ENCODE data around the gene KRT4. TPM values are rescaled to one million over a fixed set of nuclear protein-coding genes. Genes with fewer than 3 reads are reported as not detected.

Gene KRT4
- total RNA-seq, 2 donors from 2014 or later: not detected

DNA sequence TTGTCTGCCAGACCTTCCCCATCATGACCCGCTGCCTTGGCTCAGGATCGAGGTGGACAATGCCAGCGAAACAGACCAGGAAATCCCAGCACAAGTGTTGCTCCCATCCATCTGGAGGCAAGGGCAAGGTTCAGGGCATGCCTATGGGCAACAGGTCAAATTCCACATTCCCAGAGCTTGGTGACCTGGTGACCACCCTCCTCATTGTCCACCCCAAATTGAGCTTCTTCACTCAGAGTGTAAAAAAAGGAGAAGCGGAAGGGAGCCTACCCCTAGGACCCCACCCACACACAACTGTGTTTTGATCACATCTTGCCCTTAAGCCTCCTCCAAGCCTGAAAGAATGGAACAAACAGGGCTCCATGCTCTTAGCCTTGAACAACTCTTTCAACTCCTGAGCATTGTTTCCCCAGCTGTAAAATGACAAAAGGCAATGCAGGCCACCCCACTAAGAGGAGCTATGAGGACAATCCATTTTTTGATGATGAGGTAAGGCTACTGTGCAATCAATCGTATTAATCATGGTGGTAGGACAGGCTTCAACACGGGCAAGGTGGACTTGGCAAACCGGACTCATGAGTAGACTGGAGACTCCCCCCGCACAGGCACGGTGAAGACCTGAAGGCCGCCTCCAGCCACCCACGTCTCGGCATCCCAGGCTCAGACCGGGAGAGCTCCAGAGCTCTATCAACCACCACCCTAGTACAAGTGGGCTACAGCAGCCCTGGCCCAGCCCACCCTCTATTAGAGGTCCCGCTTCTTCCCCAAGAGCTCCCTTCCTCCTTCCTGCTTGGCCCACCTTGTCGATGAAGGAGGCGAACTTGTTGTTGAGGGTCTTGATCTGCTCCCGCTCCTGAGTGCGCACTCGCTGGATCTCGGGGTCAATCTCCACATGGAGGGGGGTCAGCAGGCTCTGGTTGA lies 19.3 kb upstream of the KRT4 start:
- no peaks in the 10 kb centered on the region for H3K27me3 ChIP-seq (replicated peaks; ENCODE audit: insufficient read depth)
- no peaks in the 10 kb centered on the region for H3K4me1 ChIP-seq (ENCODE audit: control insufficient read depth in 1 of 2, low read depth in 2 of 2)
- no peak for ATAC-seq (ENCODE audit: insufficient number of reproducible peaks, low FRiP score, low read depth)
- H3K36me3 ChIP-seq: no peaks in the 10 kb centered on the region
- H3K27ac ChIP-seq: no peak overlapping the region
- DNase-seq (ENCODE audit: low spot score): no peak
- TF ChIP-seq, protein P1, sequence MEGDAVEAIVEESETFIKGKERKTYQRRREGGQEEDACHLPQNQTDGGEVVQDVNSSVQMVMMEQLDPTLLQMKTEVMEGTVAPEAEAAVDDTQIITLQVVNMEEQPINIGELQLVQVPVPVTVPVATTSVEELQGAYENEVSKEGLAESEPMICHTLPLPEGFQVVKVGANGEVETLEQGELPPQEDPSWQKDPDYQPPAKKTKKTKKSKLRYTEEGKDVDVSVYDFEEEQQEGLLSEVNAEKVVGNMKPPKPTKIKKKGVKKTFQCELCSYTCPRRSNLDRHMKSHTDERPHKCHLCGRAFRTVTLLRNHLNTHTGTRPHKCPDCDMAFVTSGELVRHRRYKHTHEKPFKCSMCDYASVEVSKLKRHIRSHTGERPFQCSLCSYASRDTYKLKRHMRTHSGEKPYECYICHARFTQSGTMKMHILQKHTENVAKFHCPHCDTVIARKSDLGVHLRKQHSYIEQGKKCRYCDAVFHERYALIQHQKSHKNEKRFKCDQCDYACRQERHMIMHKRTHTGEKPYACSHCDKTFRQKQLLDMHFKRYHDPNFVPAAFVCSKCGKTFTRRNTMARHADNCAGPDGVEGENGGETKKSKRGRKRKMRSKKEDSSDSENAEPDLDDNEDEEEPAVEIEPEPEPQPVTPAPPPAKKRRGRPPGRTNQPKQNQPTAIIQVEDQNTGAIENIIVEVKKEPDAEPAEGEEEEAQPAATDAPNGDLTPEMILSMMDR (IDR thresholded peaks at IDR 0.05): no peak
- no peaks in the 10 kb centered on the region for H3K9me3 ChIP-seq
- no peak overlapping the region for H3K4me3 ChIP-seq

DNA sequence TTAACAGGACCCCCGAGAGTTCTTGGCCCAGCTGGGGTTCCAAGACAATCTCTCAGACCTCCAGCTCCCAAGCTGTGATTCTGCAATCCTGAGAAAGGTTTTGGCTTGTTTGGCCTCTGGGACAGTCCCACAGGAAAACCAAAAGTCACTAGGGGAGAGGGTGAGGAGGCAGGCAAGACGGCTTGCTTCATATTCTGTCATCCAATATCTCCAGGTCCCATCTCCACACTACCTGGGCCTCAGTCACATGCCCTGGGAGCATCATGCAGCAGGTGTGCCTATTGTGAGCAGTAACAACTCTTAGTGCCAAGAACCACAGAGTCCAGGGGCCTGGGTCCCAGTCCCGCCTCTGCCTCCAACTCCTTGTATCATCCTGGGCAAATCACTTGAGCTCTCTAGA lies 18.5 kb upstream of the KRT4 start:
- H3K4me3 ChIP-seq: no peak overlapping the region
- no peaks in the 10 kb centered on the region for H3K9me3 ChIP-seq
- no peaks in the 10 kb centered on the region for H3K4me1 ChIP-seq (ENCODE audit: control insufficient read depth in 1 of 2, low read depth in 2 of 2)
- no peaks in the 10 kb centered on the region for H3K36me3 ChIP-seq
- DNase-seq (ENCODE audit: low spot score) (no peak), ATAC-seq (ENCODE audit: insufficient number of reproducible peaks, low FRiP score, low read depth) (no peak)
- H3K27me3 ChIP-seq (replicated peaks; ENCODE audit: insufficient read depth): no peaks in the 10 kb centered on the region
- no peak overlapping the region for H3K27ac ChIP-seq
- TF ChIP-seq, protein P1 (IDR thresholded peaks at IDR 0.05): no peak

DNA sequence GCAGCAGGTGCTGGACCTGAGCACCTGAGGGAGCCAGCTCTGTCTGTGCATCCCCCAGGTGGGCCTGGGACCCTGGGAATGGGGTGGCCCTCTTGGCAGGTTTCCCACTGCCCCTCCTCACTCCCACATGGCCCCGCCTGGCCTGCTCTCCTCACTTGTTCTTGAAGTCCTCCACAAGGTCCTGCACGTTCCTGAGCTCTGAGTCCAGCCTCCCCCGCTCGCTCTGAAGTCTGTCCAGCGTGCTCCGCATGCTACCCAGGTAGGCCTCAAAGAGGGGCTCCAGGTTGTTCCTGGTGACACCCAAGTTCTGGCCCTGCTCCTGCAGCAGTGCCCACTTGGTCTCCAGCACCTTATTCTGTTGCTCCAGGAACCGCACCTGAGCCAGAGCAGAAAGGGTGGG lies 17.3 kb upstream of the KRT4 start:
- Histone ChIP-seq H3K4me3 (no peak overlapping the region), H3K27ac (no peak overlapping the region), H3K36me3 (no peaks in the 10 kb centered on the region), H3K4me1 (ENCODE audit: control insufficient read depth in 1 of 2, low read depth in 2 of 2) (no peaks in the 10 kb centered on the region), H3K27me3 (replicated peaks; ENCODE audit: insufficient read depth) (no peaks in the 10 kb centered on the region), H3K9me3 (no peaks in the 10 kb centered on the region)
- no peak for DNase-seq (ENCODE audit: low spot score)
- no peak for ATAC-seq (ENCODE audit: insufficient number of reproducible peaks, low FRiP score, low read depth)
- TF ChIP-seq, protein P1 (IDR thresholded peaks at IDR 0.05): no peak

DNA sequence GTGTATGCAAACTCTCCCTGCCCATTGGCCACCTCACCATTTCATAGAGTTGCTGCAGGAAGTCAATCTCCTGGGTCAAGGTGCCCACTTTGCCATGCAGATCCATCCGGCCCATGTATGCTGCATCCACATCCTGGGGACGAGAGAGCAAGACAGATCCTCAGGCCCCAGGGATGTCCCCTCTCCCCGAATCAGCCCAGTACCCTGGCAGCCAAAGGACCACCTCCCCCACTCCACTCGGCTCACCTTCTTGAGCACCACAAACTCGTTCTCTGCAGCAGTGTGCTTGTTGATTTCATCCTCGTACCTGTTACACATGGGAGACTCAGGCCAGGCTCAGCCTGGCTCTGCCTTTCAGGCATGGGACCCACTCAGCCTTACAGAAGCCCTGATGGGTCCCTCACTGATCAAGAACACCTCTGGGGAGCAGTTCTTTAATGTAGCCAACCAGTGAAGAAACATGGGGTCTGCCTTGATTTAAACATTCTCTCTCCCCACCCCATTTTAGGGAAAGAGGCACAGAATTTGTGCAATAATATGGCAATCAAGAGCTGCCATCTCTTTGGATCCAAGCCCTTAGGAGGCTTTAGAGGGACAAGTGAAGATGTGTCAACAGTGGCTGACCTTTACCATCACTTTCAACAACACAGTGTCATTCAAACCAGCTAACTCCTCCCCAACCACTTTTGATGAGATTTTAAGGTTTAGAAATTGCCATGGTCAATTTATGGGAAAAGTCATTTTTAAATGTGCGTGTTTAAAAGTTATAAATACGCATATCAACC lies 16.3 kb upstream of the KRT4 start:
- ATAC-seq (ENCODE audit: insufficient number of reproducible peaks, low FRiP score, low read depth) (no peak), DNase-seq (ENCODE audit: low spot score) (no peak)
- Histone ChIP-seq H3K27ac (no peak overlapping the region), H3K27me3 (replicated peaks; ENCODE audit: insufficient read depth) (no peaks in the 10 kb centered on the region), H3K4me1 (ENCODE audit: control insufficient read depth in 1 of 2, low read depth in 2 of 2) (no peaks in the 10 kb centered on the region), H3K36me3 (no peaks in the 10 kb centered on the region), H3K4me3 (no peak overlapping the region), H3K9me3 (no peaks in the 10 kb centered on the region)
- TF ChIP-seq, protein P1 (IDR thresholded peaks at IDR 0.05): no peak

DNA sequence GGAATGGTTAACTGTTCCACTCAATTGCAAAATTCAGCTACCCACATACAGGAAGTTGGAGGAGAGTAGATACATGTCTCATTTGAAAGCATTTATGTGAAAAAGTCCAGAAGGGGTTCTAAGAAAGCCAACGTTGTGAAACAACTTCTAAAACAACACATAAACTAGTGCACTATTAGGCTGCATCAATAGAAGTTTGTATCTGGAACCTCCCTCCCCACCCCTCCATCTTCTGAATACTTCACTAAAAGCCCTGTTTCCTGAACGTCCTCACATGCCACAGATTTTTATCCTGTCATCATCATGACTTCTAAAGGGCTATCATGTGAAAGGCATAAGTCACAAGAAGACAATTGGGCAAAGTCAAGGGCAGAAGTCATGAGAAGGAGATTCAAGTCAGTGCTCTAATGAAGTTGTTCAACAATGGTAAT lies 14.7 kb upstream of the KRT4 start:
- Histone ChIP-seq H3K27me3 (replicated peaks; ENCODE audit: insufficient read depth) (no peaks in the 10 kb centered on the region), H3K36me3 (no peaks in the 10 kb centered on the region), H3K27ac (no peak overlapping the region), H3K4me3 (no peak overlapping the region), H3K9me3 (no peaks in the 10 kb centered on the region), H3K4me1 (ENCODE audit: control insufficient read depth in 1 of 2, low read depth in 2 of 2) (no peaks in the 10 kb centered on the region)
- ATAC-seq (ENCODE audit: insufficient number of reproducible peaks, low FRiP score, low read depth): no peak
- TF ChIP-seq, protein P1 (IDR thresholded peaks at IDR 0.05): no peak
- DNase-seq (ENCODE audit: low spot score): no peak

All from thoracic aorta (tissue), 2 donors.